ENCODE measurements around the gene IPO4.

Gene IPO4

DNA sequence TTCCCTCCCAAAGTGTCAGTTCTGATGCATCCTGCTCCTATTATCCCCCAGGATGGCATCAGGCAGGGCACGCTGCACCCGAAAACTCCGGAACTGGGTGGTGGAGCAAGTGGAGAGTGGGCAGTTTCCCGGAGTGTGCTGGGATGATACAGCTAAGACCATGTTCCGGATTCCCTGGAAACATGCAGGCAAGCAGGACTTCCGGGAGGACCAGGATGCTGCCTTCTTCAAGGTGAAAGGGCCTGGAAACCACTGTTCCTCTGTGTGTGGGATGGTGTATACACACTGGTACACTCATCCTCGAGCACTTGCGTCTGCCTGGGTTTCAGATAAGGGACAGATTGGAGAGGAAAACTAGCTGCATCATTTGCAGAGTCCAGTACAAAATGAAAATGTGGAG, 26.5 kb downstream of the IPO4 start:
- H3K36me3 ChIP-seq (ENCODE audit: control insufficient read depth, insufficient read depth, low read length) = no peaks in the 10 kb centered on the region
- H3K9ac ChIP-seq = no peak overlapping the region
- no peaks in the 10 kb centered on the region for H3K9me3 ChIP-seq (ENCODE audit: control insufficient read depth, low read length)
- H2AFZ ChIP-seq = no peak overlapping the region
- peak overlapping the region; percentile 69 for H3K4me3 ChIP-seq (ENCODE audit: low read depth, low read length)
- H3K4me1 ChIP-seq = peaks cover 6% of the 10 kb centered on the region
- H3K27ac ChIP-seq = peak overlapping the region; percentile 83
- H3K27me3 ChIP-seq (ENCODE audit: control insufficient read depth, insufficient read depth, low read length) = no peaks in the 10 kb centered on the region
- H3K4me2 ChIP-seq (ENCODE audit: low read length) = peak overlapping the region; percentile 67
- H3K79me2 ChIP-seq = peaks cover 5% of the 10 kb centered on the region
- TF ChIP-seq, protein P1, sequence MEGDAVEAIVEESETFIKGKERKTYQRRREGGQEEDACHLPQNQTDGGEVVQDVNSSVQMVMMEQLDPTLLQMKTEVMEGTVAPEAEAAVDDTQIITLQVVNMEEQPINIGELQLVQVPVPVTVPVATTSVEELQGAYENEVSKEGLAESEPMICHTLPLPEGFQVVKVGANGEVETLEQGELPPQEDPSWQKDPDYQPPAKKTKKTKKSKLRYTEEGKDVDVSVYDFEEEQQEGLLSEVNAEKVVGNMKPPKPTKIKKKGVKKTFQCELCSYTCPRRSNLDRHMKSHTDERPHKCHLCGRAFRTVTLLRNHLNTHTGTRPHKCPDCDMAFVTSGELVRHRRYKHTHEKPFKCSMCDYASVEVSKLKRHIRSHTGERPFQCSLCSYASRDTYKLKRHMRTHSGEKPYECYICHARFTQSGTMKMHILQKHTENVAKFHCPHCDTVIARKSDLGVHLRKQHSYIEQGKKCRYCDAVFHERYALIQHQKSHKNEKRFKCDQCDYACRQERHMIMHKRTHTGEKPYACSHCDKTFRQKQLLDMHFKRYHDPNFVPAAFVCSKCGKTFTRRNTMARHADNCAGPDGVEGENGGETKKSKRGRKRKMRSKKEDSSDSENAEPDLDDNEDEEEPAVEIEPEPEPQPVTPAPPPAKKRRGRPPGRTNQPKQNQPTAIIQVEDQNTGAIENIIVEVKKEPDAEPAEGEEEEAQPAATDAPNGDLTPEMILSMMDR (IDR thresholded peaks at IDR 0.05) = no peak

DNA sequence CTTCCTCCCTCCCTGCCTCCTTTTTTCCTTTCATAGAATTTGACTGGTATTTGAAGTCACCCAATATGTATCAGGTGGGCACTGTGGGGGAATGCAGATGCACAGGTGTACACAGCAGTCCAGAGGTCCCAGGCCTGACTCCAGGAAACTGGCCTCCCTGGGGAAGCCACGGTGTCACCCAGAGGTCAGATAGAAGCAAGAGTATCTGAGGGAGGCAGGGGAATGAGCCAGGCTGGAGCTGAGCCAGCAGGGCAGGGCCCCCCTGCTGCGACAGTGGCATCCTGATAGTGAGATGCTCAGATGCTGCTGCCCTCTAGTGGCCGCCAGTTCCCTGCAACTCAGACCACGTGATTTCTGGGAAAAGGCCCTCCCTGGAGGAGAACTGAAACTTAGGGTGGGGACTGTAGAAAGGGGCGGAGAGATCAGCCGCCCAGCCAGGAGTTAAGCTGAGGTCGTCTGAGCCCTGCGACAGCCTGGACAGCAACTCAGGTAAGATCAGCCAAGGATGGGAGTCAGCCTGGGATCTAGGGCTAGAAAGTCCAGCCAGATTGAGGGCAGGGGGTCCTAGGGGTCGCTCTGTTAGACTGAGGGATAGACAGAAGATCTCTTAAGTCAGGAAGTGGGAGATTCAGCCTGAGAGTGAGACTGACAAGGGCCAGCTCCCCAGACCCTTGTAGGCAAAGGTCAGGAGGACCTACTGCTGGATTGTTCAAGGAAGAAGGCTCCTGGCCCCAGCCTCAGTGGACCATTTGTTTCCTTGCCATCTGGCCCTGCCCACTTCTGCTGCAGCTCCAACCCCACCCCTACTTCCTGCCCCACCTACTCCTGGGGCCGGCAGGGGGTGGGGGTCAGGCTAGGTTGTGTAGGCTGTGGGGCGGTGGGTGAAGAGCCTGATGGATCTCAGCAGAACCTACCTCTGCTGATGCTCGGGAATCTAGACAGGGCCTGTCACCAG, 27.5 kb downstream of the IPO4 start, which contains the start of gene IRF9:
Gene IRF9 (plus strand): TSS at position 416 of the 955 bp plus-strand sequence. CDS start 880 bp downstream, outside the sequence.
- H3K9ac ChIP-seq = no peak within 1 kb of the TSS
- H3K27me3 ChIP-seq (ENCODE audit: control insufficient read depth, insufficient read depth, low read length) = no peaks in the 10 kb centered on the region
- peaks cover 6% of the 10 kb centered on the region for H3K4me1 ChIP-seq
- peak within 1 kb of the TSS; percentile 67 for H3K4me2 ChIP-seq (ENCODE audit: low read length)
- peaks cover 5% of the 10 kb centered on the region for H3K79me2 ChIP-seq
- H3K4me3 ChIP-seq (ENCODE audit: low read depth, low read length) = peak within 1 kb of the TSS; percentile 69
- H2AFZ ChIP-seq = peak within 1 kb of the TSS; percentile 43
- TF ChIP-seq, protein P1 (IDR thresholded peaks at IDR 0.05) = peak; percentile 99
- peak within 1 kb of the TSS; percentile 83 for H3K27ac ChIP-seq
- no peaks in the 10 kb centered on the region for H3K36me3 ChIP-seq (ENCODE audit: control insufficient read depth, insufficient read depth, low read length)
- H3K9me3 ChIP-seq (ENCODE audit: control insufficient read depth, low read length) = no peaks in the 10 kb centered on the region

DNA sequence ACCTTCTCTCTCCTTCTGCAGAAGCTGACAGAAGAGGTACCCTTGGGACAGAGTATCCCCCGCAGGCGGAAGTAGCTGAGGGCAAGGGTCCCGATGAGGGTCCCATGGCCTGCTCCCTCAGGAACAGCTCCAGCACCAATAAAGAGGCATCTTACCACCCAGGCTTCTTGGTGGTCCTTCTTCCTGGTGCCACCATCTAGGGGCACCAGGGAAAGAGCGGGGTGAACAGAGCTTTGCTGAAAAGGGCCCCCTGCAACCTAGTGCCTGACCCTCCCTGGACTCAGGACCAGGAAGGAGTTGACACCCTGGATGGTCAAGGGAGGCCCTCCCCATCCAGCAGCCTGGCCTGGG, 28.1 kb downstream of the IPO4 start:
- peaks cover 6% of the 10 kb centered on the region for H3K4me1 ChIP-seq
- TF ChIP-seq, protein P1 (IDR thresholded peaks at IDR 0.05) = no peak

DNA sequence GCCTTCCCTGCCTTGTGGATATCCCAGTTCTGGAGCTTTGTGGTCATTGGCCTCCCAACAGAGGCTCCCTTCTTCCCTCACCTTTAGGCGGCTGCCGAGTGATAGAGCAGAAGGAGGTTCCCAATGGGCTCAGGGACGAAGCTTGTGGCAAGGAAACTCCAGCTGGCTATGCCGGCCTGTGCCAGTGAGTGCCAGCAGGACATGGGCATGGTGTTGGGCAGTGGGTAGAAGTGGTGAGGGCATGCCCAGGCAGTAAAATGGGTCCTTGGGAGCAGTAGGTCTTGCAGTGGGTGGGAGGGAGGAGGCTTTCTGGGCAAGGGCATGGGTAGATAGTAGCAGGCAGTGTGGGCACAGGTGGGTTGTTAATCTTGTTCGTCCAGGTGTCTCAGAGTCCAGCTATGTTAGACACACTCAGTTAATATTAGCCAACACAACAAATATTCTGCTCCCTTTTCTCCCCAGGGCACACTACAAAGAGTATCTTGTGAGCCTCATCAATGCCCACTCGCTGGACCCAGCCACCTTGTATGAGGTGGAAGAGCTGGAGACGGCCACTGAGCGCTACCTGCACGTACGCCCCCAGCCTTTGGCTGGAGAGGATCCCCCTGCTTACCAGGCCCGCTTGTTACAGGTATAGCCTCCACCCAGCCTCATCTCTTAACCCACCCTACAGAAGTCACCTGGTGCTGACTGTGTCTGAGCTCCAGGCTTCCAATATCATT, 28.7 kb downstream of the IPO4 start:
- Histone ChIP-seq H3K36me3 (ENCODE audit: control insufficient read depth, insufficient read depth, low read length) (no peaks in the 10 kb centered on the region), H3K27me3 (ENCODE audit: control insufficient read depth, insufficient read depth, low read length) (no peaks in the 10 kb centered on the region), H3K4me2 (ENCODE audit: low read length) (no peak overlapping the region), H3K9ac (no peak overlapping the region), H3K4me1 (peaks cover 6% of the 10 kb centered on the region), H3K9me3 (ENCODE audit: control insufficient read depth, low read length) (no peaks in the 10 kb centered on the region), H3K4me3 (ENCODE audit: low read depth, low read length) (no peak overlapping the region), H3K27ac (peak overlapping the region; percentile 83), H3K79me2 (peaks cover 5% of the 10 kb centered on the region), H2AFZ (no peak overlapping the region)
- TF ChIP-seq, protein P1 (IDR thresholded peaks at IDR 0.05) = no peak

More for the DNA sequence above, 28.1 kb downstream of the IPO4 start:
- Histone ChIP-seq H3K36me3 (ENCODE audit: control insufficient read depth, insufficient read depth, low read length) (no peaks in the 10 kb centered on the region), H3K4me3 (ENCODE audit: low read depth, low read length) (no peak overlapping the region), H3K9me3 (ENCODE audit: control insufficient read depth, low read length) (no peaks in the 10 kb centered on the region), H2AFZ (peak overlapping the region; percentile 43), H3K27me3 (ENCODE audit: control insufficient read depth, insufficient read depth, low read length) (no peaks in the 10 kb centered on the region), H3K27ac (peak overlapping the region; percentile 83), H3K79me2 (peaks cover 5% of the 10 kb centered on the region), H3K4me2 (ENCODE audit: low read length) (no peak overlapping the region), H3K9ac (no peak overlapping the region)

Data from parathyroid adenoma (tissue), 2 donors.